ENCODE measurements around the gene SLU7.
A peak's percentile ranks its signal among the peaks of the same experiment; 100 is the strongest.

The SLU7 gene

GRCh38 chr5:160418561-160419457 lies at the start of gene SLU7:
Gene SLU7 (minus strand): TSS chr5:160419081. CDS start chr5:160415294, 3,787 bp downstream.
- peak; percentile 94 for DNase-seq (ENCODE audit: low spot score)

DNA sequence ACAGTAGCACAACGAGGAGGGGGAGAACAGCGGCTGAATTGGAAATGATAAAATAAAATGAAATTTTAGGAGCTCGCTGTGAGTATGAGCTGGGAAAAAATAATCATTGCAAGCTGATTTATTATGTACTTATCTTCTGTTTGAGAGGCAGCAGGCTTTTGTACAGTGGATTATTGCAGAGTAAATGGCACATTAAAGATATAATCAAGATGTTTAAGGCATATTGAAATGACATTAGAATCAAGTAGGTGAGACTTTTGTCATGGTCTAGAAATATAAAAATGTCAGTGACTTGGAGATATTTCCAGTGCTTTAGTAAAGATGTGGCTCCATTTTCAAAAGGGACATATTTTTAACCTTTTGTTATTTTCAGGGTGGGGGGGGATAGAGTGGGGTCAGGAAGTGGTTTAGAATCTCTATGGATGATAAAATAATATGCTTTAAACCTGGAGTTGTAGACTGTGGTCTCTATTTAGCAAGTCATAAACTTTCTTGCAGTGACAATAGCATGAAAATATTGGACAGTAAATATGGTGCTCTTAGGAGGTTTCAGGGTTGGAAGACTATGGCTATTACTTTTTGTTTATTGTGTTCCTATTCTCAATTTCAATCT lies 49.6 kb upstream of the SLU7 start:
- DNase-seq (ENCODE audit: low spot score) = no peak

DNA sequence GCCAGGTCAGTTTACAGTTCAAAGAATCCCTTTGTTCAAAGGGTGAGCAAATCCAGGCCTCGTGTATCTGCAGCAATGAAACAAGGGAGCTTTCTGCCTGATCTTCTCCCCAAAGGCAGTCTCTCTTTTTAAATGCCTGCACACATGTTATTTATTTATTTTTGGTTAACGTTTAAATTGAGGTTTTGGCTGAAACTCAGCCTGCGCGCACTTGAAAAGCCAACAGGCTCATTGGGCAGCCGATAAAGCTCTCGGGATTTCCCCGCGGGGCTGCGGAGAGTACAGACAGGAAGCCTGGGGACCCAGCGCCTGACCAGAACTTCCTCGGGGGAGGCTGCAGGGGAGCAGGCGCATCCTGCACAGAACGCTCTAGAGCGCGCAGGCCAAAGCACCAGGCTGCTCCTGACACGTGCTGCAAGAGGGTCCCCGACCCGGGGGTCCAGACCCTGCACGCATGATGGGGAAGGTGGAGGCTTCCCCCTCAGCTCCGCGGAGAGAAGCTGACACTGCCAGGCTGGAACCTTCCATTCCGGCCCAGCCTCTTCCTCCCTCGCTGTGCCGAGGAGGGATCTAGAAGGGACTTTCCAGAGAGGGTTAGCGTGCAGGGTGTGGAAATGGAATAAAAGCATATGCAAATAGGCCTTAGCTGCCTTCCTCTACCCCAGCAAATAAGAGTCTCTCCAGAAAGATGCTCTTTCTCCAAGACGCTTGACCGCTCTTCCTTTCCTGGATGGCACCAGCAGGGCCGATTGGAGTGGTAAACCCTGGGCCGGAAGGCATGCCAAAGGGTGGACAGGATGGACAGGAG lies 48.9 kb upstream of the SLU7 start:
- DNase-seq (ENCODE audit: low spot score) = peak; percentile 47

DNA sequence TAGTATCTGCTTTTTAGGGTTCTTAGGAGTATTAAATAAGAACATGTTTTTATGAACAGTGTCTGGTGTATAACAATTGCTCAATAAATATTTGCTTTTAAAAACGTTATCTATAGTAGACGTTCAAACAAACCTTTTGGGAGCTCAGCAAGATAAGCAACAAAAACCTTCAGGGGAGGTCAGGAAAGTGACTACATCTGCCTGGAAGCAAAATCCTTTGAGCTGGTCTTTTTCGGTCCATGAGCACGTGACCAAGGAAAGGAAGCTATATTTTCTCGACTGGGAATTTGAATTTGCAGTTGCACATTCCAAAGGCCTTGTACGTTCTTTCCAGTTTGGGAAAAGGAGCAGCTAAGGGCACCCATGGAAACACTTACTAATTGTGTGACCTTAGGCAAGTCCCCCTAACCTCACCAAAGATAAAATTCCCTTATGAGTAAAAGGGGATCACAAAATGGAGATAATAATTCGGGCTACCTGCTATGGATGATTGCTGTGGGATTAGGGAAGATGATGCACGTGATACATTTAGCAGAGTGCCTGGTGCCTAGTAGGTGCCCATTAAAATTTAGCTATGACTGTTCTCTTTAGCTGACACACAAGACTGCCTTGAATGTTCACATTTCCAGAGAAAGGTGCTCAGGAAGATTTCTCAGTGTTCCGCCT lies 48.1 kb upstream of the SLU7 start:
- DNase-seq (ENCODE audit: low spot score) = no peak

GRCh38 chr5:160466116-160466515 lies 47.2 kb upstream of the SLU7 start:
- DNase-seq (ENCODE audit: low spot score) = no peak

GRCh38 chr5:160464466-160464797 lies 45.6 kb upstream of the SLU7 start:
- no peak for DNase-seq (ENCODE audit: low spot score)

DNA sequence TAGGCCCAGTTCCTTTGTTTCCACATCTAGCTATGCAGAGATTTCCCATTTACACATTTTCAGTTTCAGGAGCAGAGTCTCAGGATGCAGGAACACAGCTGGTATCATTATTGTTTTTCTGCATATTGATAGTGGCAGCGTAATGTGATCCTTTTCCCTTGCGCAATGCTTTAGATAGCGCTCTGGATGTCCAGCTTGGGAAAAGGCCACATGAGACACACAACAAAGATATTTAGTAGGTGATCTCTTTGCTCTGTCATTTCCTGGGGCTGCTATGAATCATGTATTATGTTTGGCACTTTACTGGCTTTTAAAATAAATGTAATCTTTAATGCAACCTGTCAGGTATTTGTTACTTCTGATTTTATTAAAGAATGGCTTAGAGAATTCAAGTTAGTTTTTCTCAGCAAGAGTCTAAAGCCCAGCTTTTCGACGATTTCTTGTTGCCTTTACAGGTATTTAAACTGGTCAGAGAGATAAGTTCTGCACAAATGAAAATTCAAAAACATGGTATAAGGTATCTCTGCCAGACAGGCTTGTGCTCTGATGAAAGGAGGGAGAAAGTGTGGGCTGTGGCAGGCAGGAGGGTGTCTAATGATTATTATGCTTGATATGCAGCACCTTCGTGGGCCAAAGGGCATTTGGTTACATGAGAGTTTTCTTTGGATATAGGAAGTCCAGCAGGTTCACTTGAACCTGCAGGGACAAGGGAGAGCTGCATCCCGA lies 45.0 kb upstream of the SLU7 start:
- no peak for DNase-seq (ENCODE audit: low spot score)

DNA sequence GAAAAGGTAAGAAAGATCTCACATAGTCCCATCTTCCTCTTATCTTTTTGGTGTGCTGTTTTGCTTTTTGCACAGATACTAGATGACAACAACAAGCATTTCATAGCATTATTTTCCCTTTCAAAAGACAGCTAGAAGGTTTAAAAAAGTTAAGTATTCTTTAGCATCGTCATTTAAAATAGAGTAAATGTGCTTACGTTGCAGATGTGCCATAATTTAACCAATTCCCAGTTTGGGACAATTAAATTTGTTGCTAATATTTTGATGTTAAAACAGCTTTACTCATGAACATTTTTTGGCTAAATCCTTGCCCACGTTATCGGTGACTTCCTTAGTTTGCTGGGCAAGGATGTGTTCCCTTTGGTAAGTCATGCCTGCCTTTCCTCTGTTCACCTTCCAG lies 44.3 kb upstream of the SLU7 start:
- DNase-seq (ENCODE audit: low spot score) = no peak

GRCh38 chr5:160462167-160462566 lies 43.3 kb upstream of the SLU7 start:
- no peak for DNase-seq (ENCODE audit: low spot score)

- DNase-seq (ENCODE audit: low spot score) = no peak
Measured at GRCh38 chr5:160461378-160461777, 42.5 kb upstream of the SLU7 start.

GRCh38 chr5:160460377-160461049 lies 41.6 kb upstream of the SLU7 start:
- no peak for DNase-seq (ENCODE audit: low spot score)

GRCh38 chr5:160458806-160459800 lies 40.2 kb upstream of the SLU7 start:
- DNase-seq (ENCODE audit: low spot score) = no peak

DNA sequence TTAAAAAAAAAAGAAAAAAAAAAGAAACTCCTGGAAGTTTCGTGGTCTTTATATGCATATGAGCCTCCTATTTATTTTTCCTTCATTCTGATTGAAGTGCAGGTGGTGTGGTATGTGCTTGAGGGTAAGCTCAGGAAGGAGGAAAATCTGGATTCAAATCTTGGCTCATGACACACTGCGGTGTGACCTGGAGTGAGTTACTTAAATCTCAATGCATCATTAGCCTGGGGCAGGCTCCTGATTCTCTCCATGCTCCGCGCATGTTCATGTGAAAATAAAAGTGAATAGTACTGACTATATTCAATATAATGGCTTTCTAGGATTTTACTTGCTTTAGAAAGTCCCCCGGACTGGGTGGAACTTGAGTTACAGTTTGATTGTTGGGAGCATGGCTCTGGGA lies 38.4 kb upstream of the SLU7 start:
- no peak for DNase-seq (ENCODE audit: low spot score)

- no peak for DNase-seq (ENCODE audit: low spot score)
Measured at GRCh38 chr5:160456480-160457177, 37.7 kb upstream of the SLU7 start.

DNA sequence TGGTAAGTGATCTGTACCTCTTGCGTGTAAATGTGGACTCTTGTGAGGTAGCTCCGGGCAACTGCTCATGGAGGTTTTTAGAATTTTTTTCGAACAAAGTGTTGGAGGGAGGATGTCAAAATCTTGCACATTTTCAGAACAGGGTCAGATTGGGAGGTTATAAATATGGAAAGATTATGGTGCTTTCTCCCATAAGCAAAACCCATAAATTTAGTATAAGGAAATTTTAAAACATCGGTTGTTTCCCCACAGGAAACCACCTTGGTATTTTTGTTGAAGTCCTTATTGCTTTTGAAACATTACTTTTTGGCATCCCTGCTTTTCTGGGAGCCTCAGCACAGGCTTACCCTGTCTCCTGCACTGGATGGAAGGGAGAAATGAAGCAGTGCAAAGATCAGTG lies 36.7 kb upstream of the SLU7 start:
- DNase-seq (ENCODE audit: low spot score) = no peak

- no peak for DNase-seq (ENCODE audit: low spot score)
Measured at GRCh38 chr5:160453751-160454150, 34.9 kb upstream of the SLU7 start.

- DNase-seq (ENCODE audit: low spot score) = no peak
Measured at GRCh38 chr5:160452795-160453194, 33.9 kb upstream of the SLU7 start.

- DNase-seq (ENCODE audit: low spot score) = no peak
Measured at GRCh38 chr5:160452036-160452435, 33.2 kb upstream of the SLU7 start.

DNA sequence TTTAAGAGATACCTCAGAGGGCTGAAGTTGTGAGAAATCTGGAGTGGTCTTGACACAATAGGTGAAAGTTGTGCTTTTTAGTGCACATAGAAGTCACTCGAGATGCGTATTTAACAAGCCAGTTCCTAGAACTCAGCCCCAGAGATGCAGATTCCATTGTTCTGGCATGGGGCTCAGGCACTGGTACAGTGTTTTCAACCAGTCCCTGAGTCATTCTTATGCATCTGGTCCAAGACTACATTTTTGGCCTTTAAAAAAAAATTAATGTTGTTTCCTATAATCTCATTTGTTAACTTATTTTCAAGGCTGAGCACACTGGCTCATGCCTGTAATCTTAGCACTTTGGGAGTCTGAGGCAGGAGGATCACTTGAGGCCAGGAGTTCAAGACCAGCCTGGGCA lies 32.4 kb upstream of the SLU7 start:
- DNase-seq (ENCODE audit: low spot score) = no peak

All from ecto neural progenitor cell (in vitro differentiated cells).